Left lung (tissue), 10 donors: ENCODE results near the gene PTCD2. TPM values are rescaled to one million over a fixed set of nuclear protein-coding genes. Genes with fewer than 3 reads are reported as not detected.
A peak's percentile ranks its signal among the peaks of the same experiment; 100 is the strongest.

Experiments used
- ATAC-seq: fragments of 200-7000 bp; cut with Tn5 transposase; one replicate; pipeline ENCODE4 v1.9.1; 2020; ENCODE audit warnings: moderate library complexity
- DNase-seq, 4 donors: peaks; one replicate each; pipeline ENCODE4 v3.0.0-alpha.2; 2013 to 2020
- H3K27ac ChIP-seq, 2 donors: fragments of 200-600 bp; sonication (generic) in 1 of 2; one replicate each; pipeline versions ENCODE4 v1.5.0 to v1.8.0; 2020 to 2021
- H3K27me3 ChIP-seq, 2 donors: fragments of 200-600 bp; sonication (generic) in 1 of 2; one replicate each; pipeline versions ENCODE4 v1.5.0 to v1.8.0; 2020 to 2021
- H3K36me3 ChIP-seq, 2 donors: fragments of 200-600 bp; sonication (generic) in 1 of 2; one replicate each; pipeline versions ENCODE4 v1.5.0 to v1.8.0; 2020 to 2021
- H3K4me1 ChIP-seq, 2 donors: fragments of 200-600 bp; one replicate each; pipeline ENCODE4 v1.8.0; 2021
- H3K4me3 ChIP-seq, 2 donors: fragments of 200-600 bp; sonication (generic) in 1 of 2; one replicate each; pipeline versions ENCODE4 v1.5.0 to v1.8.0; 2020 to 2021; ENCODE audit warnings: mild to moderate bottlenecking in 1 of 2
- H3K9me3 ChIP-seq, 2 donors: fragments of 200-600 bp; sonication (generic) in 1 of 2; one replicate each; pipeline versions ENCODE4 v1.5.0 to v1.8.0; 2020 to 2021
- intact Hi-C, 2 donors: fragments of 100-400 bp; cut with DNase I; formaldehyde crosslinking; loops; one replicate each; pipeline versions ENCODE4 v1.11.2 to v1.14.2; 2022
- polyA plus RNA-seq, 6 donors: library from polyadenylated mRNA; unstranded; fragments of 120-200 nt; gene quantifications; one replicate each; pipeline ENCODE4 v1.2.1, GENCODE V29; 2013; ENCODE audit not compliant: insufficient read length in 6 of 6
- total RNA-seq, 2 donors: library from RNA; stranded (reverse); fragmentation: NEBNext Ultra II Directional; extraction: Animal tissue kit (Norgen Biotek cat#: 25700); gene quantifications; one replicate each; pipeline ENCODE4 v1.2.1, GENCODE V29; 2021
- TF ChIP-seq, protein P1 (sequence below), 2 donors: fragments of 200-600 bp; sonication (generic) in 1 of 2; IDR thresholded peaks; one replicate each; pipeline versions ENCODE4 v1.5.0 to v1.8.0; 2021; ENCODE audit warnings: antibody characterized with exemption in 2 of 2
- donor health status: DM: no; HTN: yes; CAD: no.
- donor health status: DM: no; HTN: no; CAD: no.

PTCD2 gene
- total and polyA plus RNA-seq, 8 donors, result 7.6 to 12.6 (median 11.1) TPM

DNA sequence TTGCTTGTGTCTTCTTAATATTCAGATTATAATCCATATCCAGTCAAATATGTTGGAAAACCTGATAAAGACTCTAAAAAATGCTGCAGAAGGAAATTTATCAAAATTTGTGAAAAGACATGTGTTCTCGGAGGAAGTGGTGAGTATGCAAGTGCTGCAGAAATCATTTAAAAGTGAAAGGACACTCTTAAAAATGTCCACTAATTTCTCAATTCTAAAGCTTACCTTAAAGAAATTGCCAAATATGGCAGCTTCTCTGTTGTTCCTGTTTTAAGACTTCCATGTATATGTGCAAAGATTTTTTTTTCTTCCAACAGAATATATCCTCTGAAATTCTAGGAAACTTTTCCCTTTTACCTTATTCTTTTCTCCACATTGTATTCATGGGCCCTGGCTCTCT lies 32.4 kb downstream of the PTCD2 start:
- H3K27me3 ChIP-seq, result no peaks in the 10 kb centered on the region
- H3K4me3 ChIP-seq, result no peak overlapping the region
- DNase-seq (no peak), ATAC-seq (no peak)
- H3K9me3 ChIP-seq, result no peaks in the 10 kb centered on the region
- H3K4me1 ChIP-seq, result peaks cover 0 to 32% of the 10 kb centered on the region in 2 donors
- TF ChIP-seq, protein P1, sequence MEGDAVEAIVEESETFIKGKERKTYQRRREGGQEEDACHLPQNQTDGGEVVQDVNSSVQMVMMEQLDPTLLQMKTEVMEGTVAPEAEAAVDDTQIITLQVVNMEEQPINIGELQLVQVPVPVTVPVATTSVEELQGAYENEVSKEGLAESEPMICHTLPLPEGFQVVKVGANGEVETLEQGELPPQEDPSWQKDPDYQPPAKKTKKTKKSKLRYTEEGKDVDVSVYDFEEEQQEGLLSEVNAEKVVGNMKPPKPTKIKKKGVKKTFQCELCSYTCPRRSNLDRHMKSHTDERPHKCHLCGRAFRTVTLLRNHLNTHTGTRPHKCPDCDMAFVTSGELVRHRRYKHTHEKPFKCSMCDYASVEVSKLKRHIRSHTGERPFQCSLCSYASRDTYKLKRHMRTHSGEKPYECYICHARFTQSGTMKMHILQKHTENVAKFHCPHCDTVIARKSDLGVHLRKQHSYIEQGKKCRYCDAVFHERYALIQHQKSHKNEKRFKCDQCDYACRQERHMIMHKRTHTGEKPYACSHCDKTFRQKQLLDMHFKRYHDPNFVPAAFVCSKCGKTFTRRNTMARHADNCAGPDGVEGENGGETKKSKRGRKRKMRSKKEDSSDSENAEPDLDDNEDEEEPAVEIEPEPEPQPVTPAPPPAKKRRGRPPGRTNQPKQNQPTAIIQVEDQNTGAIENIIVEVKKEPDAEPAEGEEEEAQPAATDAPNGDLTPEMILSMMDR (IDR thresholded peaks at IDR 0.05), result no peak
- H3K36me3 ChIP-seq, result no peaks in the 10 kb centered on the region
- intact Hi-C loops, result no loop called here
- peak overlapping the region in 1 of 2 donors; percentile 55 for H3K27ac ChIP-seq

DNA sequence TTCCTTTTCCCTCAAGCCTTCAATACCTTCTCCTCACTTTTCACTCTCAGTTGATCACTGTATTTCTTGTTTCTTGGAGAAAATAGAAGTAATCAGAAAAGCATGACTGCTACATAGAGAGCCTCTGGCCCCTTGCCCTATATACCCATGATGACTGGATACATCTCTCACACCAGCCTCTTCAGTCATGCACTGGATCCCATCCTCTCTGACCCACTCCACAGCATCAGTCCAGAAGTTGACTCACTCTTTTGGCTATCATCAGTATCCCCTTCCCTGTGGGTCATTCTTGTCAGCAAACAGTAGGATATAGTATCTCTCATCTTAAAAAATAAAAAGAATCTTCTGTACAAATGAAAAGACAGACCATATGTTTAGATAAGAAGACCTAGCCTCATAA lies 32.9 kb downstream of the PTCD2 start:
- intact Hi-C loops, result no loop called here
- Histone ChIP-seq H3K9me3 (no peaks in the 10 kb centered on the region), H3K27ac (peak overlapping the region in 1 of 2 donors; percentile 55), H3K4me3 (no peak overlapping the region), H3K36me3 (no peaks in the 10 kb centered on the region), H3K4me1 (peaks cover 0 to 32% of the 10 kb centered on the region in 2 donors), H3K27me3 (no peaks in the 10 kb centered on the region)
- ATAC-seq (no peak), DNase-seq (no peak)
- TF ChIP-seq, protein P1 (IDR thresholded peaks at IDR 0.05), result no peak

DNA sequence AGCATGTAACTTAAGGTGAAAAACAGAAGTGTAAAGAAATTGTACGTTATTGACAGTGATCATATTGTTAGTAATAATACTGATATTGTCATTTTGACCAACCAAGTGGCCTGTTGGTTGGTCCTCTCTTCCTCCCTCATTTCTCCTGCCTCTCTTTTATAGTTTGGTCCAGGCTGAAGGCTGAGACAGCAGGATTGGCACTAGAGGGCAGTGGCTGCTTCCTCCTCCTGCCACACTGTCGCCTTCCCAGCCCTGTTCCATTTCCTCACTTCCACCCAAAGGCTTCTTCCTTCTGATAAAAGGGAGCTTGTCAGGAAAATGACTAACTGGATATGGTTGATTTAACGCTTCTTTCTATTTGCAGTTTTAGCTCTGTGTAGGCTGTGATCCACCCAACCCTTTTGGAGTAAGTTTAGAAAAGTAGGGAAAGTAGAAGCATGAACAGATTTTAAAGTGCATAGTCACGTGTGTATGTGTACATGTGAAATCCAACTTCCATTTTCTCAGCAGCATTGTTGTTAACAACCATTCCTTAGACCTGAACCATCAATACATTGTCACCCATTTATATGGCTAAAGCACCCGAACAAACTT lies 35.6 kb downstream of the PTCD2 start:
- TF ChIP-seq, protein P1 (IDR thresholded peaks at IDR 0.05), result peak; percentile 26 to 27
- intact Hi-C loops, result no loop called here
- Histone ChIP-seq H3K4me3 (no peak overlapping the region), H3K27ac (no peak overlapping the region), H3K4me1 (peaks cover 0 to 18% of the 10 kb centered on the region in 2 donors), H3K36me3 (peaks cover 0 to 23% of the 10 kb centered on the region in 2 donors), H3K9me3 (no peaks in the 10 kb centered on the region), H3K27me3 (no peaks in the 10 kb centered on the region)
- DNase-seq (peak in 1 of 4 donors; percentile 27), ATAC-seq (peak; percentile 83)

DNA sequence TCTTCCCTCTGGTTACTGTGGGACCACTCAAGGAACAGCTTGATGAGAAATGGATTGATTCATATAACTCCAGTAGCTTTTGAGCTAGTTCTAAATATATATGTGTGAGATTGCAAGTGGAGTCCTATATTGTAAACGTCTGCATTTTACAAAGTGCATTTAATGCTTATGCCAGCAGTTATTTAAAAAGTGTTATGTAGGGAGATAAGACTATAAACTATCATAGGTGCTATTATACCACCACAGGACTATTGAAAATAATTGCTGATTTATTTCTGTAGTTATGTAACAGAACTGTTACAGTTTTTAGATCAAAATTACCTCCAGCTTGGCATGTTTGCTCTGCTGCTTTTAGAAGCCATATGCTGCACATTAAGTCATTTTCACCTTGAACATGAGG lies 36.2 kb downstream of the PTCD2 start:
- TF ChIP-seq, protein P1 (IDR thresholded peaks at IDR 0.05), result no peak

DNA sequence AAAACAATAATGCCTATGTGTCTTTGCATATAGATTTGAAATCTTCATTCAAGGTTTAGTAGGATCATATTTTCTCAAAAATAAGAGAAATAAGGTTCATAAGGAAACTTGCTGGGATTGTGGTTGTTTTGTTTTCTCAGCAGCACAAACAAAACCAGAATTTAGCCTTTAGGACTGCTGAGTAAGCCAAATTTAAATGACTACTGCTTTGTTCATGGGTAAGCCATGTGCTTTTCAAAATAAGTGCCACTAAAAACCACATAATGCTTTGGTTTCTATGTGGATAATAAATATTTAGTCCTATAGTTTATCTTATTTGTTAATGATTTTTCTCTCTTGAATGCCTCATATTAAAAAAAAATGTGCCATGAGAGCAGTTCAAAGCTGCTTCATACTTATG lies 38.8 kb downstream of the PTCD2 start:
- TF ChIP-seq, protein P1 (IDR thresholded peaks at IDR 0.05), result no peak
- H3K36me3 ChIP-seq, result peaks cover 0 to 32% of the 10 kb centered on the region in 2 donors
- intact Hi-C loops, result no loop called here
- ATAC-seq (no peak), DNase-seq (no peak)
- peaks cover 0 to 2% of the 10 kb centered on the region in 2 donors for H3K4me1 ChIP-seq
- H3K4me3 ChIP-seq, result no peak overlapping the region
- H3K27ac ChIP-seq, result no peak overlapping the region
- no peaks in the 10 kb centered on the region for H3K27me3 ChIP-seq
- no peaks in the 10 kb centered on the region for H3K9me3 ChIP-seq

More for the DNA sequence above, 36.2 kb downstream of the PTCD2 start:
- Histone ChIP-seq H3K9me3 (no peaks in the 10 kb centered on the region), H3K36me3 (peaks cover 0 to 28% of the 10 kb centered on the region in 2 donors), H3K27me3 (no peaks in the 10 kb centered on the region), H3K4me3 (no peak overlapping the region), H3K27ac (no peak overlapping the region), H3K4me1 (peaks cover 0 to 14% of the 10 kb centered on the region in 2 donors)
- intact Hi-C loops, result no loop called here
- no peak for DNase-seq
- no peak for ATAC-seq
